NCI-H2171 (cell line): ENCODE data around the gene CHD6.
"Not testable (repeated sequence)": the region's sequence is repeated elsewhere in the genome, so short reads cannot be mapped to it uniquely, and the experiment has no call there.

Experiments used
- DNase-seq: peaks from one replicate; lab custom pipeline; 2025; lab: John Stamatoyannopoulos, UW

Gene CHD6

GRCh38 chr20:41540918-41541317 lies 77.3 kb downstream of the CHD6 start:
- no peak for DNase-seq

DNA sequence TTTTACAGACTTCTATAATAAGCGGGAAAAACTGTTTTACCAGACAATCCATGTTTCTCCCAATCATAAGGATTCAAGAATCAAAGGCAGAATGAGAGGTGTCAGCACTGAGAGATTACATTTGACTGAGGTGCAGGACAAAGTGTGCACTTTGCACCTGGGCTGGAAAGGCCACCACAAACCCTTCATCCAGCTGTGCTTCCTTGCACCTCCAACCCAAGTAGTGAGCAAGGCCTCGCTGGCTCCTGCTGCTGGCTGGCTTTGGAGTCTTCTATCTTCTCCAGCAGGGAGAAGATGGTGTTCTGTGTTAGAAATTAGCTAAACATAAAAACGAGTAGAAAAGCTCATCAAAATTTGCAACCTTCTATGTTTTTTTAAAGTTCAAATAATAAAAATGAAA lies 77.7 kb downstream of the CHD6 start:
- no peak for DNase-seq

- no peak for DNase-seq
These were observed 79.2 kb downstream of the CHD6 start for GRCh38 chr20:41538810-41539596.

DNA sequence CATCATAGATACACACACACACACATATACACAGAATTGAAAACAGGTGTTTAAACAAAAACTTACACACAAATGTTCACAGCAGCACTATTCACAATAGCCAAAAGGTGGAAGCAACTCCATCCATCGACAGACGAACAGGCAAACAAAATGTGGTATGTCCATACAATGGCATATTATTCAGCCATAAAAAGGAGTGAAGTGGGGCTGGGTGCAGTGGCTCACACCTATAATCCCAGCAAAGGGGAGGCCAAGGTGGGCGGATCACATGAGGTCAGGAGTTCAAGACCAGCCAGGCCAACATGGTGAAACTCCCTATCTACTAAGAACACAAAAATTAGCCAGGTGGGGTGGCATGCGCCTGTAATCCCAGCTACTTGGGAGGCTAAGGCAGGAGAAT lies 80.3 kb downstream of the CHD6 start:
- DNase-seq = no peak

DNA sequence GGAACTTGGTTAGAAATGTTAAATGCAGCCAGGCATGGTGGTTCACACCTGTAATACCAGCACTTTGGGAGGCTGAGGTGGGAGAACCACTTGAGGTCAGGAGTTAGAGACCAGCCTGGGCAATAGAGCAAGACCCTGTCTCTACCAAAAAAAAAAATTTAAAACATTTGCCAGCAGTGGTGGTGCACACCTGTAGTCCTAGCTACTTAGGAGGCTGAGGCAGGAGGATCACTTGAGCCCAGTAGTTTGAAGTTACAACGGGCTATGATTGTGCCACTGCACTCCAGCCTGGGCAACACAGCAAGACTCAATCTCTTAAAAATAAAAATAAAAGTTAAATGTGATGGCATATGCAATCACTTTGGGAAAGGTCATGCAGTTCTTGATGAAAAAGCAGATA lies 82.6 kb downstream of the CHD6 start:
- DNase-seq = not testable (repeated sequence)

- no peak for DNase-seq
These were observed 83.3 kb downstream of the CHD6 start for GRCh38 chr20:41534842-41535241.

- no peak for DNase-seq
These were observed 84.0 kb downstream of the CHD6 start for GRCh38 chr20:41534170-41534569.

DNA sequence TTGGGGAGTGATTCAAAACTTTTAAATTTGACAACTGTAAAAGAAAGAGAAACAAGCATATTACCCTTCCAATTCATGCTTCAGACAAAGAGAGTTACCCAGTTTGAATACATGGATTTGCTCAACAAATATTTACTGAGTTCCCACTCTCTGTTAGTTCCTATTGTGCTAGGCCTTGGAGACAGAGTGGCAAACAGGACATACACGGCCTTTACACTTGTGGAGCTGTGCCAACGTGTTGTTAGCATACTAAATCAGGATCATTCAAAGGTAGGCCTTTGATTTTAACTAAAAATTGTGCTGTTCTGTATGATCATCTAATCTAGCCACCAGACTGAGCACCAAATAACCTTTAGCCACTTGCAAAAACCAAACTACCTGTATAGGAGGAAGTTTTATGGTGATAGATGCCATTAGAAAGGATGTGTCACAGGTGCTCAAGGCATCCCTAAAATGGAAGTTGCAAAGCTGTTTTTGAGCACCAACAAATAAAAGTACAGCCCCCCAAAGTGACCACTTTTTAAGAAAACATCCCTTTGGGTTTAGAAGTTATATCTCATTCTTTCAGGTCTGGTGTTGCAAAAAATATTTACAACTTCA lies 84.5 kb downstream of the CHD6 start:
- no peak for DNase-seq

- DNase-seq = no peak
These were observed 85.2 kb downstream of the CHD6 start for GRCh38 chr20:41532935-41533334.

DNA sequence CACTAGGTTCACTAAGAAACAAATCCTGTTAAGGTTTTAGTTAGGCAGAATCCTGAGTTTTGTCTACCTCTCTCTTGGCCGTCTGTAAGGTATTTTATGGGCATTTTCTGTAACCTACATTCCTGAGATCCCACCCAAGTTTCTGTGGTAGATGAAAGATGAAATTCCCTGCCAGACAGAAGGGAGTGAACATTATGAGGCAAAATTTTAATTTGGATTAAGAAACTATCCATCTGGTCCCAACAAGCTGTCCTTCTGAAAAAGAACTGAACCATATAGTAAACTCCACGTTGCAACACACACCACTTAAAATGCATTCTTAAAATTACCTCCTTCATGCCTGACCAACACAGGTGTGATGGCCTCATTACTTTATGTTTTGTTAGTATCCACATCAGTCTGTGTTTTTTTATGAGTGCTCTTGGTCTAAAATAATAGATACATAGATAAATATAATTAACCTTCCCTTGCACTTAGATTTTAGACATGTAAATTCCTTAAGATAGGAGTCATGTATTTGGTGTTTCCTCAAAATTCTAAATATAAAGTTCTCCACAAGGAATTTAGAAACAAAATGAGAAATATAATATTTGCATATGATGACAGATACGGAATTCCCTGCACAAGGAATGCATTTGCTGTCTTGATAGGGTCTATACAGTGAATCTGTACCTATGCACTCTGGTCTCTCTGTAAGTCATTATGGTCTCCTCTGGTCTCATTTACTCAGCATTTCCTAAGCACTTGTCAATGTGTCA lies 86.5 kb downstream of the CHD6 start:
- no peak for DNase-seq

- no peak for DNase-seq
These were observed 87.3 kb downstream of the CHD6 start for GRCh38 chr20:41530923-41531322.

- DNase-seq = no peak
These were observed 91.8 kb downstream of the CHD6 start for GRCh38 chr20:41526327-41526726.

DNA sequence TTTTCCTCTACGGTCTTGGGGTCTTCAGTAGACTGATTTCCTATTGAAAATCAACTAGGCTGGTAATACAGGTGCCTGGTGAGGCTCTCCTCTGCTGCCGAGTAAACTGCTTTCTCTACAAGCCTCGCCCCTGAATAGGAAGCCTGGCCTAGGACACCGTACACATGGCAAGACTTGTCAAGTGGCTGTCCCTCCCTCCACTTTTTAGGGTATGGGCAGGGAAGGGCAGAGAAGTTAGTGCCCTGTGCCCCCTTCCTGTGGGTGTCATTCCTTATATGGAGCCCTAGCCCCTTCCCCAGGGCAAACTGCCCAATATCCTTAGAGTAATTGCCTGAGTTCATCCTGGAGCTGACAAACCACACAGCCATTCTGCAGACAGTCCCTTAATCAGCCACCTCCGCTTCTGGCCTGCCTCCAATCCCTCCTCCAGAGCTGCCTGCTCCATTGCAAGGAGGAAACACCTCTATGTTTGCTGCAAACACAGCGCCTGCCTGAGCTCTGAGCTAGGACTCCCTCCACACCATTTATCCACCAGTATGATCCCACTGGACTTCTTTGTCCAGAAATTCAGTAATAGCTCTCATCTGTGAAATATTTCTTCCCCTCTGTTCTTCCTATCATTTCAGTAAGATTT lies 93.1 kb downstream of the CHD6 start:
- no peak for DNase-seq

DNA sequence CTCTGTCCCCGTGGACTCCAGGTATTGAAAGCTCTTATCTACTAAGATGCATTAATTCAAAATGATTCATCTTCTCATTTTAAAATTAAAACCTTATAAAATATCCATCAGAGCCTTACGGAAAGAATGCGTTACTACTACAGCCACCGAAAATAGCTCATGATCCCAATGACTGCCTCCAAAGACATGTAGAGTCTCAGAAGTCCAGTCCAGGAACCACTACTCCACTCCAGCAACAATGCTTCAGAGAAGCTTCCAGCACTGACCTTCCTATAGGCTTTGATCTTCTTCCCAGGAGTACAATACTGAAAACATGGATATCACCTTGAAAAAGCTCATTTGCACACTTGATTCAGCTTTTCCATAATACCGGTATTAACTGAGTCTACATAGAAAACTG lies 94.3 kb downstream of the CHD6 start:
- no peak for DNase-seq

DNA sequence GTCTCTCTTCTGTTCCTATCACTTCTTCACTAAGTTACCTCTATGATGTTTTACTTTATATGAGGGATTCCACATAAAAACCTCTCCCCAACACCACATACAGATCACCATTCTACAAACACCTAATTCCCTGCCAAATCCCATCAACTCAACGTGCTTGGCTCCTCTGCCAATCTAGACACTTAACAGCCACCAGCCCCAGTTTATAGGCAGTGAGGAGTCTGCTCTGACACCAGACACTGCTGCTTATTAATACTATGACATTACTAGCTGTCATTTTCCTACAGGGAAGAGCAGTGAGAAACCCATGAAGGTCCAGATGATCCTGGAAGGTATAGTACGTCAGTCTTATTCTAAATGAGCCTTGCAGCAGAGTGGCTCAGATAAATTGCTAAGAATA lies 104.3 kb downstream of the CHD6 start:
- DNase-seq = no peak

- DNase-seq = no peak
These were observed 105.6 kb downstream of the CHD6 start for GRCh38 chr20:41512624-41513023.

DNA sequence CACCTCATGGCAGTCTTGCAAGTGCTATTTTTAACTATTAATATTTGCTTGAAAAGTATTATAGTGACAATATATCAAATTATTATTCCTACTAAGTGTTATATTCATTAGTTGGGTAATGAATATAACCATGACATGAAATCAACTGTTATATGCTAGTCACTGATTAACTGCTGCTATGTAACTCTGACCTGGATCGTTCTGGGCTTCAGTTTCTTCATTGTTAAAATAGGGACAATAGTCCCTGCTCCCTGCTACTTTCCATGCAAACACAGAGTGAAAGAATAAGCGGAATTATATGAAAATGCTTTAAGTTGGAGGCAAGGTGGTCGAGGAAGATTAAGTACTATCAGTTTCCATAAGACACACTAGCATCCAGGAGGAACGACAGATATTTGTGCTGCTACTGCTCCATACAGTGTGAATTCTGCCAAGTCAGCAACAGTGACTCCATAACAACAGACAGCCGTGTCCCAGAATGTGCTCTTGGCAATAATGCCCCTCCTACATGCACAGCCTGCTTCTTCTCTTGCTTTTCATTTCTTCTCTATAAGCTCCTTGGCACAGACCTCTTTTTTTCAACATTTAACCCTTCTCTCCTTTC lies 107.2 kb downstream of the CHD6 start:
- DNase-seq = no peak

DNA sequence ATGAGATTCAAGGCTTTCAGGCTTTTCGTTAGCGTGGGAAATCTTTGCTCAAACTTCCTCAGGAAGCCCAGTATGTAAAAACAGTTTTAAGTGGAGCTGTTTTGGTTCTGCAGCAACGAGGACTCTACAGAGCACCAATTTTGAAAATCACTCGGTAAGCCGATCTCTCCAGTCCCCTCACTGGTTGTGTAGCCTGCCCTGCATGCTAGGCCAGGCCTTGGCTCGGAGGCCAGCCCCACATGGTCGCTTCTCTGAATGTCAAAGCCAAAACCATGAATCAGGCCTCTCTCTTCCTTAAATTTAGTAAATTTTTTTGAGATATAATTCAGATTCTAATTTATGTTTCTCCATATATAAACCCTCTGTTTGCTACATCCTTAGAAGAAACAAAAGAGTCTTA lies 108.0 kb downstream of the CHD6 start:
- no peak for DNase-seq

- no peak for DNase-seq
These were observed 108.6 kb downstream of the CHD6 start for GRCh38 chr20:41509316-41510200.

DNA sequence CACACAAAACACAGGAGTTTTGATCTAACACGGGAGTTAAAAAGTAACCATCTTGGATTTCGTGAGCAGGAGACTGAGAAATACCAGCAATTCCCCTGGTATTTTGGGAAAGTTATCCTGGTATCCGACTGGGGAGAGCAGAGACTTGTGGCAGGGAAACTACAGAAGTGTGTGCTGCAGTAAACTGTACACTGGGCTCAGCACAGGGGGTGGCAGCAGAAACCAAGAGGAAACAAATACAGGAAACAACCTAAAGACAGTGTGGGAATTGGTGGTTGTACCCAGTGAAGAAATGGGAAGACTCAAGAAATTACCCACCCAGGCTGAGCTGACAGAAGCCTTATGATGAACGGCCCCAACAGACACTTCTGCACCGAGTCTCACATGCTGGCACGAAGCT lies 109.8 kb downstream of the CHD6 start:
- DNase-seq = no peak

- DNase-seq = no peak
These were observed 110.3 kb downstream of the CHD6 start for GRCh38 chr20:41507851-41508250.
